ENCODE measurements around the gene UROD. TPM values are rescaled to one million over a fixed set of nuclear protein-coding genes. Genes with fewer than 3 reads are reported as not detected.

UROD gene
- total RNA-seq, 1 experiment from 2014 or later: 85.8 TPM

DNA sequence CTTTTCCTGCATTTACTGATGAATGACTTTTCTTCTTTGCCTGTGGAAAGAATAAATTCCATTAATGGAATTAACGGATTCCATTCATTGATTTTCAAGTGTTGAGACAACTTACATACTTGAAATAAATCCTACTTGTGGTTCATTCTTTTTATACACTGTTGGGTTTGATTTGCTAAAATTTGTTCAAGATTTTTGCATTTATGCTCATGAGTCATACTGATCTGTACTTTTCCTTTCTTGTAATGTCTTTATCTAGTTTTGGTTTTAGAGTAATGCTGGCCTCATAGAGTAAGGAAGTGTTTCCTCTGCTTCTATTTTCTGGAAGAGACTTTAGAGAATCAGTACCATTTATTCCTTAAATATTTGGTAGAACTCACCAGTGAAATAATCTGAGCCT is 14.4 kb downstream of the UROD start:
- TF ChIP-seq, protein P1, sequence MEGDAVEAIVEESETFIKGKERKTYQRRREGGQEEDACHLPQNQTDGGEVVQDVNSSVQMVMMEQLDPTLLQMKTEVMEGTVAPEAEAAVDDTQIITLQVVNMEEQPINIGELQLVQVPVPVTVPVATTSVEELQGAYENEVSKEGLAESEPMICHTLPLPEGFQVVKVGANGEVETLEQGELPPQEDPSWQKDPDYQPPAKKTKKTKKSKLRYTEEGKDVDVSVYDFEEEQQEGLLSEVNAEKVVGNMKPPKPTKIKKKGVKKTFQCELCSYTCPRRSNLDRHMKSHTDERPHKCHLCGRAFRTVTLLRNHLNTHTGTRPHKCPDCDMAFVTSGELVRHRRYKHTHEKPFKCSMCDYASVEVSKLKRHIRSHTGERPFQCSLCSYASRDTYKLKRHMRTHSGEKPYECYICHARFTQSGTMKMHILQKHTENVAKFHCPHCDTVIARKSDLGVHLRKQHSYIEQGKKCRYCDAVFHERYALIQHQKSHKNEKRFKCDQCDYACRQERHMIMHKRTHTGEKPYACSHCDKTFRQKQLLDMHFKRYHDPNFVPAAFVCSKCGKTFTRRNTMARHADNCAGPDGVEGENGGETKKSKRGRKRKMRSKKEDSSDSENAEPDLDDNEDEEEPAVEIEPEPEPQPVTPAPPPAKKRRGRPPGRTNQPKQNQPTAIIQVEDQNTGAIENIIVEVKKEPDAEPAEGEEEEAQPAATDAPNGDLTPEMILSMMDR (conservative IDR thresholded peaks at IDR 0.05; ENCODE audit: low read depth, low read length): no peak
- TF ChIP-seq EZH2 (IDR thresholded peaks at IDR 0.05; ENCODE audit: borderline replicate concordance, low read depth, low read length, poor library complexity, severe bottlenecking): no peak

DNA sequence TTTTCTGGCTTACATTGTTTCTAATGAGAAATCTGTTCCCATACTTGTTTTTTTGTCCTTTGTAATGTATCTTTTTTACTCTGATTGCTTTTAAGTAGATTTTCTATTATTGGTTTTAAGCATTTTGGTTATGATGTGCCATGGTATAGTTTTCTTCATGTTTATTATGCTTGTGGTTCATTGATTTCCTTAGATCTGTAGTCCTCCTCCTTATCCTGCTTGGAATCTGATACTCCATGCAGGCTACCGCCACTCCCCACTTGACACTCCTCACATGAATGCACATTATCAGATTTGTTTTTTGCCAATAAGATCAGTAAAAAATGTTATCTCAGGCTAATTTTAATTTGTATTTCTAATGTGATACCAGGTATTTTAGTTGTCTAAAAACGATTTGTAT is 20.8 kb downstream of the UROD start:
- POLR2A ChIA-PET (ENCODE audit: low non-redundant PET): no interaction called here
- intact Hi-C loops (cut with micrococcal nuclease; ENCODE audit: unreplicated experiment): no loop called here
- H3K36me3 ChIP-seq (ENCODE audit: insufficient read depth, low read length, poor library complexity, severe bottlenecking): no peaks in the 10 kb centered on the region
- no TSS peak for BruUV-seq (replicated peaks)
- no peak for DNase-seq (ENCODE audit: low spot score)
- H3K4me1 ChIP-seq (ENCODE audit: insufficient read depth, low read length, poor library complexity, severe bottlenecking): no peaks in the 10 kb centered on the region
- no peaks in the 10 kb centered on the region for H3K9me3 ChIP-seq (ENCODE audit: low read depth, low read length, poor library complexity, severe bottlenecking)
- CTCF ChIA-PET: no interaction called here
- H3K27ac ChIP-seq (ENCODE audit: low read depth, low read length, poor library complexity, severe bottlenecking): no peak overlapping the region
- TF ChIP-seq EZH2 (IDR thresholded peaks at IDR 0.05; ENCODE audit: borderline replicate concordance, low read depth, low read length, poor library complexity, severe bottlenecking): no peak
- TF ChIP-seq, protein P1 (conservative IDR thresholded peaks at IDR 0.05; ENCODE audit: low read depth, low read length): no peak
- no peak overlapping the region for H3K4me3 ChIP-seq (ENCODE audit: low read depth, low read length, poor library complexity, severe bottlenecking)
- no peaks in the 10 kb centered on the region for H3K27me3 ChIP-seq (replicated peaks; ENCODE audit: insufficient read depth, low read depth, low read length, poor library complexity)

More for the DNA sequence above, 14.4 kb downstream of the UROD start:
- intact Hi-C loops (cut with micrococcal nuclease; ENCODE audit: unreplicated experiment): no loop called here
- H3K4me3 ChIP-seq (ENCODE audit: low read depth, low read length, poor library complexity, severe bottlenecking): no peak overlapping the region
- no peaks in the 10 kb centered on the region for H3K27me3 ChIP-seq (replicated peaks; ENCODE audit: insufficient read depth, low read depth, low read length, poor library complexity)
- no peaks in the 10 kb centered on the region for H3K4me1 ChIP-seq (ENCODE audit: insufficient read depth, low read length, poor library complexity, severe bottlenecking)
- H3K36me3 ChIP-seq (ENCODE audit: insufficient read depth, low read length, poor library complexity, severe bottlenecking): no peaks in the 10 kb centered on the region
- H3K27ac ChIP-seq (ENCODE audit: low read depth, low read length, poor library complexity, severe bottlenecking): no peak overlapping the region
- CTCF ChIA-PET: no interaction called here
- no peak for DNase-seq (ENCODE audit: low spot score)
- H3K9me3 ChIP-seq (ENCODE audit: low read depth, low read length, poor library complexity, severe bottlenecking): no peaks in the 10 kb centered on the region
- BruUV-seq (replicated peaks): no TSS peak
- POLR2A ChIA-PET (ENCODE audit: low non-redundant PET): no interaction called here

DNA sequence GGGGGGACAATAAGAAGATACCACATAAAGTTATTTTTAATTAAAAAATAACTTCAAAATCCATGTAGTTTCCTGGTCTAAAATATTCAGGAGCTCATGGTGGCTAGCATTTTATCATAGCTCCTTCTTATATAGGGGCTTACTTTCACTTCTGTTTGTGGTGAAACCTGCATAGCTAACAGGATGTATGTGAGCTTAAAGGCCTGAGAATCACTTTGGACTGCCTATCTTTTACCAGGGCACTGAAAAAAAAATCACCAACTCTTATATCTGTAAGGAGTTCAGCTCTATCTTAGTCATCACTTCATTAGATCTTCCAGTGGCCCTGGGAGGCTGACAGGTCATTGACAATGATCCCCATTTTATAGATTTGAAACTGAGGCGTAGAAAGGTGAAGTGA is 21.3 kb downstream of the UROD start:
- BruUV-seq (replicated peaks): no TSS peak
- DNase-seq (ENCODE audit: low spot score): no peak
- TF ChIP-seq EZH2 (IDR thresholded peaks at IDR 0.05; ENCODE audit: borderline replicate concordance, low read depth, low read length, poor library complexity, severe bottlenecking): no peak
- TF ChIP-seq, protein P1 (conservative IDR thresholded peaks at IDR 0.05; ENCODE audit: low read depth, low read length): no peak
- Histone ChIP-seq H3K27me3 (replicated peaks; ENCODE audit: insufficient read depth, low read depth, low read length, poor library complexity) (no peaks in the 10 kb centered on the region), H3K27ac (ENCODE audit: low read depth, low read length, poor library complexity, severe bottlenecking) (no peak overlapping the region), H3K9me3 (ENCODE audit: low read depth, low read length, poor library complexity, severe bottlenecking) (no peaks in the 10 kb centered on the region), H3K4me1 (ENCODE audit: insufficient read depth, low read length, poor library complexity, severe bottlenecking) (no peaks in the 10 kb centered on the region), H3K36me3 (ENCODE audit: insufficient read depth, low read length, poor library complexity, severe bottlenecking) (no peaks in the 10 kb centered on the region), H3K4me3 (ENCODE audit: low read depth, low read length, poor library complexity, severe bottlenecking) (no peak overlapping the region)
- intact Hi-C loops (cut with micrococcal nuclease; ENCODE audit: unreplicated experiment): no loop called here
- CTCF ChIA-PET: no interaction called here
- POLR2A ChIA-PET (ENCODE audit: low non-redundant PET): interaction anchor here (0.5 kb wide), 1 partner anchor 557 kb away, joined by 20 read pairs; no protein-coding TSS in a partner anchor

Measured in A673 (cell line).